ENCODE measurements around the gene SLC28A2. TPM values are rescaled to one million over a fixed set of nuclear protein-coding genes. Genes with fewer than 3 reads are reported as not detected.
A peak's percentile ranks its signal among the peaks of the same experiment; 100 is the strongest.
"Not testable (repeated sequence)": the region's sequence is repeated elsewhere in the genome, so short reads cannot be mapped to it uniquely, and the experiment has no call there.

Gene SLC28A2
- total and polyA plus RNA-seq, 5 donors from 2014 or later: not detected

- H3K9me3 ChIP-seq (ENCODE audit: control insufficient read depth in 2 of 2, low read length in 2 of 2); H3K4me3 ChIP-seq (ENCODE audit: low read depth, low read length); H3K36me3 Mint-ChIP-seq; H3K36me3 ChIP-seq (ENCODE audit: control insufficient read depth, insufficient read depth, low read length); H3K27ac Mint-ChIP-seq; H3K4me3 Mint-ChIP-seq; H3K4me1 Mint-ChIP-seq; H3K9me3 Mint-ChIP-seq; H3K27ac ChIP-seq (ENCODE audit: insufficient read depth, low read length, poor library complexity, severe bottlenecking); H3K27me3 Mint-ChIP-seq; DNase-seq; H3K4me1 ChIP-seq (ENCODE audit: control insufficient read depth, insufficient read depth, low read length, poor library complexity, severe bottlenecking); H3K27me3 ChIP-seq (ENCODE audit: control insufficient read depth, insufficient read depth, low read length); ATAC-seq (ENCODE audit: low read depth in 2 of 2): not testable (repeated sequence)
These were observed 62.1 kb downstream of the SLC28A2 start for GRCh38 chr15:45314117-45314516.

DNA sequence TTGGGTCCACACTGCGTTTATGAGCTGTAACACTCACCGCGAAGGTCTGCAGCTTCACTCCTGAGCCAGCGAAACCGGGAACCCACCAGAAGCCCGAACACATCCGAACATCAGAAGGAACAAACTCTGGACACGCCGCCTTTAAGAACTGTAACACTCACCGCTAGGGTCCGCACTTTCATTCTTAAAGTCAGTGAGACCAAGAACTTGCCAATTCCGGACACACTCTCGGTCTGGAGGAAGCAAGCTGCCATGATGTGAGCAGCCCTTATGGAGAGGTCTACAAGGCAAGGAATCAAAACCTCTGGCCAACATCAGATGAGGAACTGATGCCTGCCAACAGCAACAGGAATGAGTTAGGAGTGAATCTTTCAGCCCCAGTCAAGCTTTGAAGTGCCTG is 62.9 kb downstream of the SLC28A2 start:
- DNase-seq: peak in 1 of 3 donors; percentile 7
- H3K27me3 Mint-ChIP-seq: peaks cover 9% of the 10 kb centered on the region
- H3K4me3 Mint-ChIP-seq: no peak overlapping the region
- peak overlapping the region in 1 of 3 donors; percentile 43 for H3K27ac Mint-ChIP-seq
- no peaks in the 10 kb centered on the region for H3K27me3 ChIP-seq (ENCODE audit: control insufficient read depth, insufficient read depth, low read length)
- peaks cover 0 to 3% (median 0%) of the 10 kb centered on the region in 7 donors for H3K9me3 Mint-ChIP-seq
- H3K9me3 ChIP-seq (ENCODE audit: control insufficient read depth in 2 of 2, low read length in 2 of 2): no peaks in the 10 kb centered on the region
- no peaks in the 10 kb centered on the region for H3K4me1 ChIP-seq (ENCODE audit: control insufficient read depth, insufficient read depth, low read length, poor library complexity, severe bottlenecking)
- H3K27ac ChIP-seq (ENCODE audit: insufficient read depth, low read length, poor library complexity, severe bottlenecking): no peak overlapping the region
- H3K36me3 ChIP-seq (ENCODE audit: control insufficient read depth, insufficient read depth, low read length): no peaks in the 10 kb centered on the region
- no peak overlapping the region for H3K4me3 ChIP-seq (ENCODE audit: low read depth, low read length)
- no peaks in the 10 kb centered on the region for H3K4me1 Mint-ChIP-seq
- H3K36me3 Mint-ChIP-seq: peaks cover 3% of the 10 kb centered on the region
- ATAC-seq (ENCODE audit: low read depth in 2 of 2): no peak

DNA sequence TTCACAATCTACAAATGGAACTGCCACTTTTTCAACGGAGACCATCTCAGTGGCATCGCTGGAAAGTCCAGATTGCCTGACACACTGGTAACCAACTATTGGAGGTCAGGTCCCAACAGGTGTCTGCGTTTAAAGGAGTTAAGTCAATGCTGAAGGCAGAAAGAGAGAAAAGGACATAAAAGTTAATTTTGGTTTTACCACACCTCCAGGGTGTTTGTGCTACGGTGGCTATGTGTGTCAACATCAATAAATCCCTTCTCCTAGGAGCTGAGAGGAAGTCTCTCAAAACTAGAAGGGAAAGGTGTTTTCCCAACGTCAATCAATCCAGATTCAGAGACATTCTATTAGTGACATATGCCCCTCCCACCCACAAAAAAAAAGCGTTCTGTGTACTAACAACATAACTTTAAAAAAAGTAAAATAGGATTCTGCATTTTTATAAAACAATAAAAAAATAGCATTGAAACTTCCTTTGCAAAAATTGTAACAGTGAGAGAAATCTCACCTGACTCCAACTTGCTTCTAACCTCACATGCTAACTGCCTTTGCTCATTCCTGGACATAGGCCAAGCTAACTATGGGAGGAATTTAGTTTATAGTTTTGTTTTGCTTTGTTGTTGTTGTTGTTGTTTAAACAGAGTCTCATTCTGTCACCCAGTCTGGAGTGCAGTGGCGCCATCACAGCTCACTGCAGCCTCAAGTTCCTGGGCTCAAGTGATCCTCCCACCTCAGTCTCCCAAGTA is 67.6 kb downstream of the SLC28A2 start:
- no peak for ATAC-seq (ENCODE audit: low read depth in 2 of 2)
- Histone ChIP-seq H3K9me3 (ENCODE audit: control insufficient read depth in 2 of 2, low read length in 2 of 2) (no peaks in the 10 kb centered on the region), H3K27me3 (ENCODE audit: control insufficient read depth, insufficient read depth, low read length) (no peaks in the 10 kb centered on the region), H3K4me1 (ENCODE audit: control insufficient read depth, insufficient read depth, low read length, poor library complexity, severe bottlenecking) (no peaks in the 10 kb centered on the region), H3K27ac (ENCODE audit: insufficient read depth, low read length, poor library complexity, severe bottlenecking) (no peak overlapping the region), H3K36me3 (ENCODE audit: control insufficient read depth, insufficient read depth, low read length) (no peaks in the 10 kb centered on the region), H3K4me3 (ENCODE audit: low read depth, low read length) (no peak overlapping the region)
- DNase-seq: no peak
- peaks cover 20% of the 10 kb centered on the region for H3K27me3 Mint-ChIP-seq
- peaks cover 3% of the 10 kb centered on the region for H3K36me3 Mint-ChIP-seq
- H3K27ac Mint-ChIP-seq: no peak overlapping the region
- H3K4me1 Mint-ChIP-seq: no peaks in the 10 kb centered on the region
- no peak overlapping the region for H3K4me3 Mint-ChIP-seq
- peaks cover 0 to 4% (median 0%) of the 10 kb centered on the region in 7 donors for H3K9me3 Mint-ChIP-seq

GRCh38 chr15:45320581-45321205 is 68.7 kb downstream of the SLC28A2 start:
- Mint-ChIP-seq H3K27ac (no peak overlapping the region), H3K36me3 (no peaks in the 10 kb centered on the region), H3K4me3 (no peak overlapping the region), H3K4me1 (no peaks in the 10 kb centered on the region), H3K9me3 (peaks cover 0 to 4% (median 0%) of the 10 kb centered on the region in 7 donors), H3K27me3 (peaks cover 26% of the 10 kb centered on the region)
- H3K4me1 ChIP-seq (ENCODE audit: control insufficient read depth, insufficient read depth, low read length, poor library complexity, severe bottlenecking): no peaks in the 10 kb centered on the region
- H3K9me3 ChIP-seq (ENCODE audit: control insufficient read depth in 2 of 2, low read length in 2 of 2): no peaks in the 10 kb centered on the region
- no peaks in the 10 kb centered on the region for H3K27me3 ChIP-seq (ENCODE audit: control insufficient read depth, insufficient read depth, low read length)
- DNase-seq (no peak), ATAC-seq (ENCODE audit: low read depth in 2 of 2) (no peak)
- no peak overlapping the region for H3K27ac ChIP-seq (ENCODE audit: insufficient read depth, low read length, poor library complexity, severe bottlenecking)
- H3K36me3 ChIP-seq (ENCODE audit: control insufficient read depth, insufficient read depth, low read length): no peaks in the 10 kb centered on the region
- no peak overlapping the region for H3K4me3 ChIP-seq (ENCODE audit: low read depth, low read length)

- no peaks in the 10 kb centered on the region for H3K36me3 ChIP-seq (ENCODE audit: control insufficient read depth, insufficient read depth, low read length)
- Mint-ChIP-seq H3K9me3 (peaks cover 0 to 2% (median 0%) of the 10 kb centered on the region in 7 donors), H3K27me3 (peaks cover 41% of the 10 kb centered on the region), H3K36me3 (no peaks in the 10 kb centered on the region), H3K4me1 (no peaks in the 10 kb centered on the region), H3K27ac (no peak overlapping the region), H3K4me3 (no peak overlapping the region)
- H3K27me3 ChIP-seq (ENCODE audit: control insufficient read depth, insufficient read depth, low read length): no peaks in the 10 kb centered on the region
- no peak for ATAC-seq (ENCODE audit: low read depth in 2 of 2)
- no peaks in the 10 kb centered on the region for H3K4me1 ChIP-seq (ENCODE audit: control insufficient read depth, insufficient read depth, low read length, poor library complexity, severe bottlenecking)
- DNase-seq: no peak
- H3K27ac ChIP-seq (ENCODE audit: insufficient read depth, low read length, poor library complexity, severe bottlenecking): no peak overlapping the region
- H3K4me3 ChIP-seq (ENCODE audit: low read depth, low read length): no peak overlapping the region
- H3K9me3 ChIP-seq (ENCODE audit: control insufficient read depth in 2 of 2, low read length in 2 of 2): no peaks in the 10 kb centered on the region
These were observed 74.2 kb downstream of the SLC28A2 start for GRCh38 chr15:45326280-45326679.

GRCh38 chr15:45326741-45327140 is 74.7 kb downstream of the SLC28A2 start:
- H3K9me3 Mint-ChIP-seq: peaks cover 0 to 2% (median 0%) of the 10 kb centered on the region in 7 donors
- Histone ChIP-seq H3K4me1 (ENCODE audit: control insufficient read depth, insufficient read depth, low read length, poor library complexity, severe bottlenecking) (no peaks in the 10 kb centered on the region), H3K4me3 (ENCODE audit: low read depth, low read length) (no peak overlapping the region), H3K27ac (ENCODE audit: insufficient read depth, low read length, poor library complexity, severe bottlenecking) (no peak overlapping the region), H3K36me3 (ENCODE audit: control insufficient read depth, insufficient read depth, low read length) (no peaks in the 10 kb centered on the region), H3K9me3 (ENCODE audit: control insufficient read depth in 2 of 2, low read length in 2 of 2) (no peaks in the 10 kb centered on the region), H3K27me3 (ENCODE audit: control insufficient read depth, insufficient read depth, low read length) (peaks cover under 1% of the 10 kb centered on the region)
- DNase-seq (no peak), ATAC-seq (ENCODE audit: low read depth in 2 of 2) (no peak)
- no peaks in the 10 kb centered on the region for H3K4me1 Mint-ChIP-seq
- H3K27me3 Mint-ChIP-seq: peaks cover 41% of the 10 kb centered on the region
- no peaks in the 10 kb centered on the region for H3K36me3 Mint-ChIP-seq
- no peak overlapping the region for H3K4me3 Mint-ChIP-seq
- H3K27ac Mint-ChIP-seq: no peak overlapping the region

Other genes with a start within 250 kb of the SLC28A2 start
- gene SORD, start 229.0 kb upstream of the SLC28A2 start, total RNA-seq: 3.4 TPM
- 10 to 100 TPM in 1 of 4 donors, 1 to 10 TPM in 3; 4.1 to 11.4 (median 6.5) TPM for gene SORD, start 229.0 kb upstream of the SLC28A2 start, polyA plus RNA-seq
- not detected for gene DUOX2, start 138.1 kb upstream of the SLC28A2 start, total RNA-seq
- gene DUOX2, start 138.1 kb upstream of the SLC28A2 start, polyA plus RNA-seq: not detected
- not detected for gene DUOXA2, start 137.9 kb upstream of the SLC28A2 start, total RNA-seq
- not detected for gene DUOXA2, start 137.9 kb upstream of the SLC28A2 start, polyA plus RNA-seq
- gene DUOXA1, start 122.4 kb upstream of the SLC28A2 start, total RNA-seq: not detected
- not detected for gene DUOXA1, start 122.4 kb upstream of the SLC28A2 start, polyA plus RNA-seq
- gene DUOX1, start 122.2 kb upstream of the SLC28A2 start, total RNA-seq: not detected
- gene DUOX1, start 122.2 kb upstream of the SLC28A2 start, polyA plus RNA-seq: 1 to 10 TPM in 3 of 4 donors, under 1 TPM in 1; 0.72 to 1.6 (median 1.2) TPM
- gene SHF, start 64.3 kb upstream of the SLC28A2 start, total RNA-seq: 3.3 TPM
- gene SHF, start 64.3 kb upstream of the SLC28A2 start, polyA plus RNA-seq: 1 to 10 TPM in 2 of 4 donors, under 1 TPM in 2; 0.87 to 2.2 (median 1.3) TPM
- gene GATM, start 126.3 kb downstream of the SLC28A2 start, total RNA-seq: 1.0 TPM
- 1 to 10 TPM in 1 of 4 donors, under 1 TPM in 3; 0.16 to 1.0 (median 0.73) TPM for gene GATM, start 126.3 kb downstream of the SLC28A2 start, polyA plus RNA-seq

Measured in CD4-positive, CD25-positive, alpha-beta regulatory T cell (primary cell).